HT-29 (cell line): ENCODE measurements around the gene KLHL6. TPM values are rescaled to one million over a fixed set of nuclear protein-coding genes. Genes with fewer than 3 reads are reported as not detected.

Experiments used
- DNase-seq: peaks from one replicate; pipeline ENCODE4 v3.0.0-alpha.2; 2015; ENCODE audit warnings: low spot score
- total RNA-seq: library from RNA; depleted of rRNA; stranded (reverse); fragments of >200 nt; shearing (Covaris generic); gene quantifications from 2 replicates; pipeline ENCODE4 v1.2.3, GENCODE V29; 2014

Gene KLHL6
- total RNA-seq, 1 experiment from 2014 or later, result not detected

DNA sequence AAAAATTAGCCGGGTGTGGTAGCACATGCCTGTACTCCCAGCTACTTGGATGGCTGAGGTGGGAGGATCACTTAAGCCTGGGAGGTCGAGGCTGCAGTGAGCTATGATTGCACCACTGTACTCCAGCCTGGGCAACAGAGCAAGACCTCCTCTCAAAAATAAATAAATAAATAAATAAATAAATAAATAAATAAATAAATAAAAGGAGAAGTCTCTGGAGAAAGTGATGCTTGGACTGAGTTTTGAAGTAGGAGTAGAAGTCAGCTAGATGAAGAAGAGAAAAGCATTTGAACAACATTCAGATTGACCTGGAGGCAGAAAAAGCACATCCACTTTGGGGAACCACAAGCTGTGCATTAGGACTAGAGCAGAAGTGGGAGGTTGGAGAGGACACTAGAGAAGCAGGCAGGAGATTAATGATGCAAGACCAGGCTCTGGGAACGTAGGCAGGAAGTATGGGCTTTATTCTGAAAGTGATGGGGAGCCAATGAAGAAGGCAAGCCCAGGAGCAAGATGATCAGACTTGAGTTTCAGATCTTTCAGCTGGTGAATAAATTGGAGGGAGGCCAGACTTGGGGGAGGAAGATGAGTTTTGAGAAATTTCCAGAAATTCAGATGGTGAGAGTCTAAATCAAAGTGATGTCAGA lies 48.7 kb downstream of the KLHL6 start:
- no peak for DNase-seq

DNA sequence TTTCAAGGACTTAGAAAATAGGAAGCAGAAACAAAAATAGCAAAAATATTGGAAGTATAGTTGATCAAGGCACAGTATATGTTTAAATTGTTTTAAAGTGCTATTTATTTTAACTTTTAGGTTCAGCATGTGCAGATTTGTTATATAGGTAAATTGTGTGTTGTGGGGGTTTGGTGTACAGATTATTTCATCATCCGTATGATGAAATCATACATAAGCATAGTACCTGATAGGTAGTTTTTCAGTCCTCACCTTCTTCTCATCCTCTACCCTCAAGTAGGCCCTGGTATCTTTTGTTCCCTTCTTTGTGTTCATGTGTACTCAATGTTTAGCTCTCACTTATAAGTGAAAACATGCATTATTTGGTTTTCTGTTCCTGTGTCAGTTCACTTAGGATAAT lies 50.9 kb downstream of the KLHL6 start:
- DNase-seq, result no peak

DNA sequence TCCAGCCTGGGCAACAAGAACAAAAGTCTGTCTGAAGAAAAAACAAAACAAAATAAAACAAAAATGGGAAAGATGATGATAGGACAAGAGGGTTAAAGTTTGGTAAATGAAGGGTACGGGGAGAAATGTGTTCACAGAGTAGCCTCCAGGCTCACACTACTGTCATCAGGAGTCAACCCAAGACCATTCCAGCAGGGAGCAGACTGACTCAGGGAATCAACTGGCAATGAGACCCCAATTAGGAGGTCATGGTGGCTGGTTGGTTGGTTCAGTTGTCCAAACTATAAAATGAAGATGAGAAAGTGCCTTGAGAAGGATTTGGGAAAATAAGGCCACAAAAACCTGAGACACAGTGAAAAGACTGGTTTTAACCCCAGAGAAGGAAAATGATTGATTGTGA lies 51.8 kb downstream of the KLHL6 start:
- DNase-seq, result no peak

DNA sequence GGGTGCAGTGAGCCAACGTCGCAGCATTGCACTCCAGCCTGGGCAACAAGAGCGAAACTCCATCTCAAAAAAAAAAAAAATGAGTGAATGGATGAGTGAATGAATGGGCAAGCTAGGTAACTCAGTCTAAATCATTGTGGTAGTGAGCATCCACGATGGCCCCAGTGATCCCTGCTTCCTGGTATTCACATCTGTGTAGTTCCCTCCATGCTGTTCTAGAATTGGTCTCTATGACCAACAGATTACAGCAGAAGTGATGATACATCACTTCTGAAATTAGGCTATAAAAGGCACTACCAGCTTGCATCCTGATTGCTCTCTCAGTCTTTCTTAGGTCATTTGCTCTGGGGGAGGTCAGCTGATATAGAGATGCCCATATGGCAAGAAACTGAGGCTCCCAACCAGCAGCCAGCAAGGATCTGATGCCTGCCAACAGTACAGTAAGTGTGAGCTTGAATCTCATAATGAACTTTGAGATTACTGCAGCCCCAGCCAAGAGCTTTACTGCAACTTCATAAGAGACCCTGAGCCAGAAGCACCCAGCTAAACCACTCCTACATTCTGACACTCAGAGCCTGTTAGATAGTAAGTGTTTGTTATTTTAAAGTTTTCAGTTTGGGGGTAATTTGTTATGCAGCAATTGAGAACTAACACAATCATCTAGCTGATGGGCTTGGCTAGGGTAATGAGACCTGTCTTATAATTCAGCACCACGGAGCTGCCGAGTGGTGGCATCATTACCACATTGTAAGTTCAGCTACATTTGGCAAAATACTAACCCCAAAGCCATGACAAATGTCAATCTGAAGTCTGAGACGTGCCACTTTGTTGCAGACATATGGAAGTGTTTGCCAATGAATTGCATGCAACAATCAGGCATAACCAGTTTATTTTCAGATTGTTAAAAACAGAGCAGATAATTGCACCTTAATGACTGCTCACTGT lies 53.0 kb downstream of the KLHL6 start:
- DNase-seq, result no peak

DNA sequence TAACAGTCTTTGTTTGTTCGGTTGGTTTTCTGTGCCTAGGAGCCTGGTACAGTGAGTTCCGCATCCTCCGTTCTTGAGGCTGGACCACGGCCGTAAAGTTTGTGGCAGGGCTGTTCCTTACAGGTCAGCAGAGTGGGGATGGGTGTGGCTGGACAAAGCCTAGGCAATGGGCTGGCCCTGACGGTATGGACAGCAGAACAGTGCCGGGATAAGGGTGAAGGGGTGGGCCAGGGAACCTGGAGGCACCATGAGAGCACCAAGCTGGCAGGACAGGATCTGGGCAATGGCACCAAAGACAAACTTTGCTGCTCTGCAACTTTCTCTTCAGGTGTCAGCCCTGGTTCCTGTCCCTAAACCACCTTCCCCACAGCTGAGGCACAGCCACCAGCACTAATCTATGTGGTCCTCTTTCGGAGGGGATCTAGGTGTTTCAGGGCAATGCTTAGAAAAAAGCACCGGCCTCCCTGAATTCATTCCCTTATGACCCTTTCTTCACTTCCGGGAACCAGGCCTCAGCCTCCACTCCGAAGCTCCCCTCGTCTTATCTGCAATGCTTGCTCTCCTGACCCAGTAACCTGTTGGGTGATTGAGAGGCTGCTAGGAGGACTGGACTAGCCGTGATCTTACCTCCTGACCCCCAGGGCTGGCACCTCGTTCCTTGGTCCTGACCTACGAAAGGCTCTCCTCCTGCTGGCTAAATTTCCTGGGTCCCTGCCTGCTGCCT lies 54.4 kb downstream of the KLHL6 start:
- no peak for DNase-seq

DNA sequence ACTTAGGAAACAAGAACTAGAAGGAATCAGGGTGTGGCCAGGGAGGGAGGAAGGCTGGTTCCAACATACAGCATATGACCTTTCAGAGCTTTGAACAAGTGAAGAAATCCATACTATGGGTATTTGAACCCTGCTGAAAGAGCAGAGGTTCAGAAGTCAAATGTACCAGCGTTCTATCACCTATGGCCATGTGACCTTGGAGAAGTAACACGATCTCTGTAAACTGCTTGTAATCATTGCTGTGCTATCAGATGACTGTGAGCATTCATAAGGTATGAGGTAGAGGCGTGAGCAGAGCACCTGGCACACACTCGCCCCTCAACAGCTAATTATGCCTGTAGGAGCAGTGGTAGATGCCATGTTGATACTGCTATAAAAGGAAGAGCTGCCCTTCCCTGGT lies 55.2 kb downstream of the KLHL6 start:
- DNase-seq, result no peak

DNA sequence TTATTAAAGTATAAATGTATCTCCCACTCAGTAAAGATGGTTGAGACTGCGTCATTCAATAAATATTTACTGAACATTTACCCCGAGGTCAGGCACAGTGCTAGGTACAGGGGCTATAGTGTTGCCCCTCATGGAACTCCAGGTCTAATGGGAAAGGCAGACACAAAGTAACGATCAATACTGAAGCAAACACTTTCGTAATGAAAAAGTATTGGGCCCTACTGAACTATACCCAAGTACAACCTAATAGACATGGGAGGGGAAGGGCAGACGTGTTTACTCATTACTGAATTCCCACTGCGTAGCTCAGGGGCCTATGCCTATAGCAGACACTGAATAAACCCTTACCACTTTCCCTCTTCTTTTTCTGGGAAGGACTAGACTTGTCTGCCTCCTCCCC lies 56.9 kb downstream of the KLHL6 start:
- no peak for DNase-seq

DNA sequence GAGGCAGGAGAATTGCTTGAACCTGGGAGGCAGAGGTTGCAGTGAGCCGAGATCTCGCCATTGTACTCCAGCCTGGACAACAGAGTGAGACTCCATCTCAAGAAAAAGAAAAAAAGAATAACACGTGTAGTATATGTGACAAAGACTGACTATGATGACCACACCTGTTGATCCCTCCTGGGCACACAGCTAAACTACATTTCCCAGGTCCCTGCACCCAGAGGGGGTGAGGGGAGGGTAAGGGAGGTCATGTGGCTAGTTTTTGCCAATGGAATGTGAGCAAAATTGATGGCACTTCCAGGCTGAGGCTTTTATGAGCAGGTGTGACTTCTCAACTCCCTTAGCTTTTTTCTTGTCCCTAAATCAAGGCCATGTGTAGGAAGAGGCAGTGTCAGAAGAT lies 58.2 kb downstream of the KLHL6 start:
- DNase-seq, result no peak

DNA sequence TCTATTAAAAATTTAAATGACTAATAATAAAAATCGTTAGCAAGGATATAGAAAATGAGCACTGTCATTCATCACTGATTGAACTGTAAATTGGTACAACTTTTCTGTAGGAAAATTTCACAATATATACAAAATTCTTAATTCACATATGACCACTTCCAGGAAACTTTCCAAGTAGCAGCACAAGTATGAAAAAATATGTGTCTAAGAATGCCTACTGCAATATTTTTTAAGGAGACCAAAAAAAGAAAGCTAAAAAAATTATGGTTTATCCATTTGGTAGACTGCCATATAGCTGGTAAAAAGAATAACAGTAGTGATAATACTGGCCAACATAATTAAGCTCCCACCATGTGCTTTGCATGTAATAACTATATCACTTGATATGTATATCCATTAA lies 59.2 kb downstream of the KLHL6 start:
- DNase-seq, result no peak

DNA sequence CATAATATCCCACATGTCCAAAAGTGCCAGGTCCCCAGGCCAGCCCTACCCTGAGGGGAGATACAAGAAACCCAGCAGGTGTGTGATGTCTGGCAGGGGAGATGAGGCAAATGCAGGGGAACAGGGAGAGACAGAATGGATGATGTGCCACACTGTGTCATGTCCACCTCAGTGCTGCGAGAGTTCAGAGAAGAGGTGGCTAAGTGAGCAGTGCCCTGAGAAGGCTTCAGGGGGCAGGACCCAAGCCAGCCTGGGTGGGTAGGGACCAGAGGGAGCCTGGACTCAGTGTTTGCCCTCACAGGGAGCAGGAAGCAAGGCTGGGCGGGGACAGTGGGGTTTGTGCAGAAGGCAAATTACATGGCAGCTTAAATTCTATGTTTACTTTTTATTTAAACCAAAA lies 61.2 kb downstream of the KLHL6 start:
- DNase-seq, result no peak

DNA sequence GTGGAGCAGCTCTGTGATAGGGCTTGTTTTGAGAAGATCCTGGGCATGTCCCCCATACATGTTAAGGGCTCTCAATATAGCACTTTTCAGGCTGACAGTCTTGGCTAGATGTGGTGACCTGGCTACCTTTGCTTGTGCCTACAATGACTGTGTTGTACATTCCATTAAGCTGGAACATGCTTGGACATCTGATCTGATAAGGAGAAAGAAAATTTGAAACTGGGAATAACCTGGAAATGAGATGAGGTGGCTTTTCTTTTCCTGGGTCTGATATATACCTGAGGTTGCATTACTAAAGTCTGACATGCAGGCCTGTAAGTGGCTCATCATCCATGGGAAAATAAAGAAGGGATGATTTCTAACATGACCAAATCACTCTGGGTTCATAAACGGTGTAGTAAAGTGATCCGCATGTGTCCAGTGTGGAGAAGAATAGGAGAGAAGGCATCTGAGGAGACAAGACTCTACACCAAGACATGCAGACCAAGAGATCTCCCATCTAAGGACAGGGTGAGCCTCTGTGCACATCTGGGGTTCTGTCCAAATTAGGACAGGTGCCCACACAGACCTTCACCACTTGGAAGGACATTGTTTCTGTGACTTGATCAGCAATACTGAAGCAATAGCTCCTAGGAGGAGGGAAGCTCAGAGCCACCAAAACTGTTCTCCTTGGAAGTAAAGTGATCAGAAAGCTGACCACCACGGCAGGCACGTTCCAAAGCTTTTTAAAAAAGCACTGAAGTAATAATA lies 62.0 kb downstream of the KLHL6 start:
- DNase-seq, result no peak

DNA sequence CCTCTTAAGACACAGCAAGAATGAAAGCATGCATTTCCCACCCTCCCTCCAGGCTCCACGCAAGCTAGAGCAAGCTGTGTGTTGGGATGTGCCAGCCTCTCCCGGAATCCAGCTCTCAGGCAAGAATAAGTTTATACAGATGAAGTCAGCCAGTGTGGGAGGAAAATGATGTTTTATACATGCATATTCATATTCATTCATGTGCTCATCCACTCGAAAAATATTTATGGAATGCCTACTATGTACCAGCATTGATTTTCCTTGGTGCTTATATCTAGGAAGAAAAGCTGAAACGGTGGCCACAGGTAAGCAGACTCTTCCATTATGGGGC lies 62.7 kb downstream of the KLHL6 start:
- no peak for DNase-seq

DNA sequence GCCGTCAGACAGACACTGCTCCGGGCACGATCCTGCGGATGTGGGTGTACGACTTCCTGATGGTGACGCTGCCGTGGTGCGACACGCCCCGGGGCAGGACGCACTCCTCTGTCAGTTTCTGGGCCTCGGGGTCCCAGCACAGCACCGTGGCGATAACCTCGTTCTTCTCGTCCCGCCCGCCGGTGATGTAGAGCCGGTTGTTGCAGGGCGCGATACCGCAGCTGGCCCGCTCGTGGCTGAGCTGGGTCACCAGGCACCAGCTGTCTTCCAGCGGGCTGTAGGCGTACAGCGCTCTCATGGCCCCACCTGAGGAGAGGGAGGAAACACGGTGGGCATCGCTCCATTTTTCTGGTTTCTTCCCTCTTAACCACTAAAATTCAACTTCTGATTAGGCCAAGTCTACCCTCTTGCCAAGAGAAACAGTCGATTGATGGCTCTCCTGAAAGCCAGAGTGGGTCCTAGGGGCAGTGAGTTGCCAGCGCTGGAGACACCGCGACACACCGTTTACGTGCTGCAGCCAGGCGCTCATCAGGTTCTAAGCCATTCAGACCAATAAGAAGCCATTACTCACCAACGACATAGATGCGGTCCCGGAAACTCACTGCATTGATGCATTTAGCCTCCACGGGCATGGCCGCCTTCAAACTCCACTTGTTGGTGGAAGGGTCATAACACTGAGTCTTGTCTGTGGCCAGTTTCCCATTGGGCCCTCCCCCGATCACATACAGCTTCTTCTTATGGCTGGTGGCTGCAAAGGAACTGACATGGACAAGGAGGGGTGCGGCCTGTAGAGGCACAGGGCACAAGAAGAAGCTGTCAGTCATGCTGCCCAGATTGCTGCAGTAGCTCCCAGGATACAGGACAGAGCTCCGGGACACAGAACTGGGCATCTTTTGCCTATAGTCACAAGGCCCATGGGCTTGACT lies 63.3 kb downstream of the KLHL6 start:
- DNase-seq, result no peak

DNA sequence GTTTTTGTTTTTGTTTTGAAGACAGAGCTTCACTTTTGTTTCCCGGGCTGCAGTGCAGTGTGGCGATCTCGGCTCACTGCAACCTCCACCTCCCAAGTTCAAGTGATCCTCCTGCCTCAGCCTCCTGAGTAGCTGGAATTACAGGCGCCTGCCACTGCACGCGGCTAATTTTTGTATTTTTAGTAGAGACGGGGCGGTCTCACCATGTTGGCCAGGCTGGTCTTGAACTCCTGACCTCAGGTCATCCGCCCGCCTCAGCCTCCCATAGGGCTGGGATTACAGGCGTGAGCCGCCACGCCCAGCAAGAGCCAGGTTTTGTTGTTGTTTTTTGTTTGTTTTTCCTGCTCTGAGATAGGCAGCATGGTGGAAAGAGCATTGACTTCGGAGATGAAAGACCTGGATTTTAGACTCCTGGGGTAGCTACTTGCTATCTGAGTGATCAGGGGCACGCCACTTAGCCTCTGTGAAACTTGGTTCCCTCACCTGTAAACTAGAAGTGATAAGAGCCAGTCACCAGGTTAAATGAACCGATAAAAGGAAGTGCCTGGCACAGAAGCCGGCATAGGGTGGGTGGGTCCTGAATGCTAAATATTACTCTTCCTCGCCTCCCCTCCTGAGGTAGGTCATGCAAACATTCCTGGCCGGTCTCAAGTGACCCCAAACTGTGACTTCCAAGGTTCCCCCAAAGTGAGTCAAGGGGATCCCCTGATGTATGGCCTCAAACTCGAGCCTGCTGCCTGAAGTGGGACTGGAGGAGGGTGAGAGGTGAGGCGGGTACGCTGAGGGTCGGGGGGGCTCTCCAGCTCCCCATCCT lies 64.2 kb downstream of the KLHL6 start:
- DNase-seq, result no peak

DNA sequence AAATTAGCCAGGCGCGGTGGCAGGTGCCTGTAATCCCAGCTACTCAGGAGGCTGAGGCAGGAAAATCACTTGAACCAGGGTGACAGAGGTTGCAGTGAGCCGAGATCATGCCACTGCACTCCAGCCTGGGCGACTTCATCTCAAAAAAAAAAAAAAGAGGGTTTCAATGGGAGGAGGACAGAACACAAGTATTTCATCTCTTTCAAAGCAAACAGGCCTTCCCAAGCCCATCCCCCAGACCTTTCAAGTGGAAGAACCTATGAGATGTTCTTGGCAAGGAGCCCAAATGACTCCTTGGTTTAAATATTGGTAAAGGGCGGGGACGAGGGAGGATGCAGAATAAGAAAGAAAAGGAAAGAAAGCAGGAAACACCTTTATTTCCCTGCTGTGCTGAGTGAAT lies 64.9 kb downstream of the KLHL6 start:
- DNase-seq, result peak; percentile 91

DNA sequence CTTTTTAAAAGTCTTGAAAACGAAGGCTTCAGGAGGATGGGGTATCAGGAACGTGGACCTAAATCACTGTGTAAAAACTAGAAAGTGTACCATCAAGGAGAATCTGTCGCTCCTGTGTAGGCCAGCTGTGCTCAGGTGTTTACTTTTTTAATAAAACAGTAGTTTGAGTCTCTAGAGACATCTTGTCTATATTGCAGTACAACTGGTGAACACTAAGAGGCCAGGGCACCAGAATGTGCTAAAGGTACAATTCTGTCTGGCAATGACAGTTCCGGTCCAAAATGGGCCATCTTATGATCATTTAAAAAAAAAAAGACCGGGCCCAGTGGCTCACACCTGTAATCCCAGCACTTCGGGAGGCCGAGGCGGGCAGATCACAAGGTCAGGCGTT lies 65.3 kb downstream of the KLHL6 start:
- peak; percentile 23 for DNase-seq

DNA sequence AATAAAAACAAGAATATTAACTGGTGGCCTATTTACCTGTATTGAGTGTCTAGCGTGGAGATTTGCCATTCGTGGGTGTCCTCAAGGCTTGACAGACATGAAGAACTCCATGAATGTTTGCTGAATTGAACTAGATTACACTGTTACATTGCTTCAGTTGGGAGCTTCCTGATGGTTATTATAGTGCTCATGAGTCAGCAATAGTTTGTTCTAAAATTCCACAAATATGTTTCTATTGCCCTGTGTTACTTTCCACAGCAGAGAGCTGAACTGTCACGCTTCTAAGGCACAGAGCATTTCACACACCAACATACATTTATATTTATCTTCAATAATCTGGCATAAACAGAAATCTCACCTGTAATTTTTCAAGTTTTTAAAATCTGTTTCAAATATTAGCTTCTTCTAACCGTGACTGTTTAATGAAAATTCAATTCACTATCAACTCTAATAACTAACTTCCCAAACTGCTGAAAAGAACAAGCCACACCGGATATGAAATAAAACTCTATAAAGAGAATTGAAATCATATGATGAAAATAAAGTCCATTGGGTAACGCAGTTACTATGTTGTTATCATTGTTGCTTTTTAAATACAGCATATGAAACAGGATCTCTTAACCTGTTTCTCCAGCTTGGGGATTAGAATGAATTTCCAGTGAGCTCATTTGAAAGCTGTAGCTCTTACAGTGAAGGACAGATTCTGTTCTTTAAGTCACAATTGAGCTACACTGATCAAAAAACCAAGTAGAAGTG lies 65.9 kb downstream of the KLHL6 start:
- no peak for DNase-seq

DNA sequence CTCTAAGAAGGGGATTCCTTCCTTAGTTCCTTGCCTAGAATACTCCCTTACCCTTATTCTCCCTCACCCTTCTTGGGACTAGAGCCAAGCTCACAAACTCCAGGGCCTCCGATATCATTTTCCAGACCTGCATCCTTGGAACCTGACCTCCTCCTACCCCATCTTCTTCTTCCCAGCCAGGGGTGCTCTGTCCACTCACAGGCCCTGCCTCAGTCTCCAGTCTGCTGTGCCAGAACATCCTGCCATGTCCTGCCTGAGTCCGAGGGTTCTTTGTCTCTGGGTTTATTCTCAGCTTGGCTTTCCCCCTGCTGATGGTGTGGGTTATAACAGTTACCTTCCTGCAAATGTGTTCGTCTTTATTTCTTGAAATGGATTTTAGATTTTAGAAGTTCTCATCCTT lies 67.2 kb downstream of the KLHL6 start:
- no peak for DNase-seq

DNA sequence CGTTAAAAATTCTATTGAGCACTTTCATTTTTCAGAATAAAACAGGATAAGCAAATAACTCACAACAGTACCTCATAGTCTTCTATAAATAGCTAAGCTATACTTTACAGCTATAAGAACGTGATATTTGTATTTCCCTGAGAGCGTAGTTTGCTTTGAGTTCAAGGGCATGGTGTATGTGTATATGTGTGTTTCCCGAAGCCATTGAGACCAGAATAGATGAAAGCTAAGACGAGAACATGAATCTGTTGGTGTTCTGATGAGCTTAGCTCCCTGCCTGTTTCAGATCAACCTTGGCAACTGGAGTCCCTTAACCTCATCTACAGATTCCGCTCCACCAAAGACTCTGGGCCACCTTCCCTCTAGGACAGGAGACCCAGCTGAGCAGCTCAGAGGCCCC lies 67.6 kb downstream of the KLHL6 start:
- no peak for DNase-seq
